ENCODE data around the gene ECE1. TPM values are rescaled to one million over a fixed set of nuclear protein-coding genes. Genes with fewer than 3 reads are reported as not detected.

Gene ECE1
- total RNA-seq, 2 experiments from 2014 or later, result 70.9 to 72.5 TPM

- peaks cover 58% of the 10 kb centered on the region for H3K4me1 Mint-ChIP-seq (ENCODE audit: low read depth)
- no peaks in the 10 kb centered on the region for H3K9me3 Mint-ChIP-seq (ENCODE audit: insufficient read depth)
- no peak overlapping the region for H3K4me3 Mint-ChIP-seq
- DNase-seq (no peak), ATAC-seq (no peak)
- peaks cover 50% of the 10 kb centered on the region for H3K36me3 Mint-ChIP-seq (ENCODE audit: low read depth)
- H3K27ac Mint-ChIP-seq, result no peak overlapping the region
- CTCF ChIA-PET, result no interaction called here
- H3K27me3 Mint-ChIP-seq (ENCODE audit: low read depth), result no peaks in the 10 kb centered on the region
- POLR2A ChIA-PET, result no interaction called here
Observed at GRCh38 chr1:21263052-21263429, 27.2 kb downstream of the ECE1 start.

- H3K27me3 Mint-ChIP-seq (ENCODE audit: low read depth), result no peaks in the 10 kb centered on the region
- no peak overlapping the region for H3K4me3 Mint-ChIP-seq
- peak overlapping the region; percentile 49 for H3K27ac Mint-ChIP-seq
- H3K4me1 Mint-ChIP-seq (ENCODE audit: low read depth), result peaks cover 62% of the 10 kb centered on the region
- ChIA-PET CTCF (interaction anchor here (1.0 to 9.0 kb wide), 3 partner anchors 8 to 31 kb away, joined by 3 to 162 read pairs (median 4); no protein-coding TSS in a partner anchor), POLR2A (no interaction called here)
- no peak for DNase-seq
- H3K36me3 Mint-ChIP-seq (ENCODE audit: low read depth), result peaks cover 48% of the 10 kb centered on the region
- no peaks in the 10 kb centered on the region for H3K9me3 Mint-ChIP-seq (ENCODE audit: insufficient read depth)
- ATAC-seq, result no peak
Observed at GRCh38 chr1:21262293-21263051, 27.8 kb downstream of the ECE1 start.

GRCh38 chr1:21261551-21262292 is 28.5 kb downstream of the ECE1 start:
- Mint-ChIP-seq H3K4me3 (no peak overlapping the region), H3K27me3 (ENCODE audit: low read depth) (no peaks in the 10 kb centered on the region), H3K36me3 (ENCODE audit: low read depth) (peaks cover 47% of the 10 kb centered on the region), H3K27ac (peak overlapping the region; percentile 22), H3K4me1 (ENCODE audit: low read depth) (peaks cover 67% of the 10 kb centered on the region), H3K9me3 (ENCODE audit: insufficient read depth) (no peaks in the 10 kb centered on the region)
- CTCF ChIA-PET, result interaction anchor here (1.0 to 9.0 kb wide), 4 partner anchors 9 to 83 kb away, joined by 3 to 162 read pairs (median 4); no protein-coding TSS in a partner anchor
- no peak for DNase-seq
- POLR2A ChIA-PET, result no interaction called here
- ATAC-seq, result no peak

- CTCF ChIA-PET, result interaction anchor here (1.5 to 9.0 kb wide), 2 partner anchors 10 to 84 kb away, joined by 3 to 162 read pairs; no protein-coding TSS in a partner anchor
- no peak for DNase-seq
- Mint-ChIP-seq H3K9me3 (ENCODE audit: insufficient read depth) (no peaks in the 10 kb centered on the region), H3K4me1 (ENCODE audit: low read depth) (peaks cover 67% of the 10 kb centered on the region), H3K36me3 (ENCODE audit: low read depth) (peaks cover 53% of the 10 kb centered on the region), H3K27ac (peak overlapping the region; percentile 22), H3K27me3 (ENCODE audit: low read depth) (no peaks in the 10 kb centered on the region), H3K4me3 (no peak overlapping the region)
- POLR2A ChIA-PET, result no interaction called here
- ATAC-seq, result no peak
Observed at GRCh38 chr1:21260405-21261125, 29.7 kb downstream of the ECE1 start.

- no peaks in the 10 kb centered on the region for H3K9me3 Mint-ChIP-seq (ENCODE audit: insufficient read depth)
- H3K4me1 Mint-ChIP-seq (ENCODE audit: low read depth), result peaks cover 66% of the 10 kb centered on the region
- peak overlapping the region; percentile 53 for H3K27ac Mint-ChIP-seq
- ATAC-seq, result no peak
- H3K27me3 Mint-ChIP-seq (ENCODE audit: low read depth), result no peaks in the 10 kb centered on the region
- H3K4me3 Mint-ChIP-seq, result no peak overlapping the region
- POLR2A ChIA-PET, result no interaction called here
- no peak for DNase-seq
- H3K36me3 Mint-ChIP-seq (ENCODE audit: low read depth), result peaks cover 55% of the 10 kb centered on the region
- CTCF ChIA-PET, result interaction anchor here (1.2 to 9.3 kb wide), 3 partner anchors 11 to 112 kb away, joined by 3 to 202 read pairs (median 162); no protein-coding TSS in a partner anchor
Observed at GRCh38 chr1:21259316-21260076, 30.8 kb downstream of the ECE1 start.

GRCh38 chr1:21258331-21259134 is 31.7 kb downstream of the ECE1 start:
- Mint-ChIP-seq H3K27me3 (ENCODE audit: low read depth) (no peaks in the 10 kb centered on the region), H3K4me1 (ENCODE audit: low read depth) (peaks cover 62% of the 10 kb centered on the region), H3K36me3 (ENCODE audit: low read depth) (peaks cover 55% of the 10 kb centered on the region), H3K27ac (peak overlapping the region; percentile 77), H3K9me3 (ENCODE audit: insufficient read depth) (no peaks in the 10 kb centered on the region), H3K4me3 (peak overlapping the region; percentile 35)
- peak; percentile 31 for ATAC-seq
- DNase-seq, result peak; percentile 44
- ChIA-PET CTCF (interaction anchor here (1.2 to 9.3 kb wide), 6 partner anchors 12 to 113 kb away, joined by 3 to 202 read pairs (median 20); no protein-coding TSS in a partner anchor), POLR2A (interaction anchor here (1.4 to 1.7 kb wide), 2 partner anchors 80 to 87 kb away, joined by 5 to 6 read pairs; no protein-coding TSS in a partner anchor)

- Mint-ChIP-seq H3K27me3 (ENCODE audit: low read depth) (no peaks in the 10 kb centered on the region), H3K4me1 (ENCODE audit: low read depth) (peaks cover 57% of the 10 kb centered on the region), H3K36me3 (ENCODE audit: low read depth) (peaks cover 55% of the 10 kb centered on the region)
Observed at GRCh38 chr1:21257431-21258135, 32.7 kb downstream of the ECE1 start.

GRCh38 chr1:21256776-21257175 is 33.5 kb downstream of the ECE1 start:
- CTCF ChIA-PET, result interaction anchor here (1.4 to 9.3 kb wide), 6 partner anchors 14 to 110 kb away, joined by 5 to 202 read pairs (median 26); no protein-coding TSS in a partner anchor
- POLR2A ChIA-PET, result no interaction called here
- peak overlapping the region; percentile 7 for H3K27ac Mint-ChIP-seq
- H3K36me3 Mint-ChIP-seq (ENCODE audit: low read depth), result peaks cover 54% of the 10 kb centered on the region
- no peaks in the 10 kb centered on the region for H3K9me3 Mint-ChIP-seq (ENCODE audit: insufficient read depth)
- H3K4me3 Mint-ChIP-seq, result no peak overlapping the region
- peaks cover 49% of the 10 kb centered on the region for H3K4me1 Mint-ChIP-seq (ENCODE audit: low read depth)
- no peaks in the 10 kb centered on the region for H3K27me3 Mint-ChIP-seq (ENCODE audit: low read depth)
- DNase-seq (no peak), ATAC-seq (no peak)

More at GRCh38 chr1:21257431-21258135, 32.7 kb downstream of the ECE1 start:
- Mint-ChIP-seq H3K9me3 (ENCODE audit: insufficient read depth) (no peaks in the 10 kb centered on the region), H3K4me3 (no peak overlapping the region), H3K27ac (peak overlapping the region; percentile 77)
- DNase-seq (no peak), ATAC-seq (no peak)
- CTCF ChIA-PET, result interaction anchor here (1.4 to 9.3 kb wide), 6 partner anchors 13 to 109 kb away, joined by 4 to 202 read pairs (median 20); no protein-coding TSS in a partner anchor
- POLR2A ChIA-PET, result interaction anchor here (1.4 to 1.7 kb wide), 2 partner anchors 81 to 88 kb away, joined by 5 to 6 read pairs; no protein-coding TSS in a partner anchor

GRCh38 chr1:21255943-21256320 is 34.3 kb downstream of the ECE1 start:
- DNase-seq (no peak), ATAC-seq (no peak)
- ChIA-PET CTCF (interaction anchor here (0.7 to 9.3 kb wide), 16 partner anchors 15 to 123 kb away, joined by 3 to 202 read pairs (median 11); no protein-coding TSS in a partner anchor), POLR2A (interaction anchor here (1.4 kb wide), 1 partner anchor 112 kb away, joined by 8 read pairs; no protein-coding TSS in a partner anchor)
- Mint-ChIP-seq H3K36me3 (ENCODE audit: low read depth) (peaks cover 55% of the 10 kb centered on the region), H3K9me3 (ENCODE audit: insufficient read depth) (no peaks in the 10 kb centered on the region), H3K4me1 (ENCODE audit: low read depth) (peaks cover 40% of the 10 kb centered on the region), H3K27ac (no peak overlapping the region), H3K27me3 (ENCODE audit: low read depth) (no peaks in the 10 kb centered on the region), H3K4me3 (no peak overlapping the region)

Data from activated CD8-positive, alpha-beta T cell treated with anti-CD3 and anti-CD28 coated beads, Interleukin-2, amount 10 ng/mL, durations not matched to agents 7 days and 5 days (primary cell).